Heart right ventricle (tissue), 16 donors: ENCODE results near the gene TMEM169. TPM values are rescaled to one million over a fixed set of nuclear protein-coding genes. Genes with fewer than 3 reads are reported as not detected.

ENCODE experiments used
- ATAC-seq, 8 donors: fragments of 200-7000 bp; cut with Tn5 transposase; one replicate each; pipeline ENCODE4 v1.9.1; 2020; ENCODE audit warnings: mild to moderate bottlenecking in 8 of 8, moderate library complexity in 8 of 8, moderate number of reproducible peaks in 1 of 8
- DNase-seq, 2 donors: peaks; one replicate each; pipeline ENCODE4 v3.0.0-alpha.2; 2020
- H3K27ac ChIP-seq, 10 donors: fragments of 200-600 bp; sonication (generic) in 2 of 10; one replicate each; pipeline versions ENCODE4 v1.5.0 to v1.8.0; 2020 to 2022; ENCODE audit warnings: mild to moderate bottlenecking in 3 of 10
- H3K27me3 ChIP-seq, 7 donors: fragments of 200-600 bp; one replicate each; pipeline ENCODE4 v1.8.0; 2021 to 2022; ENCODE audit warnings: mild to moderate bottlenecking in 2 of 7
- H3K36me3 ChIP-seq, 9 donors: fragments of 200-600 bp; sonication (generic) in 1 of 9; one replicate each; pipeline versions ENCODE4 v1.5.0 to v1.8.0; 2020 to 2022; ENCODE audit warnings: mild to moderate bottlenecking in 2 of 9
- H3K4me1 ChIP-seq, 9 donors: fragments of 200-600 bp; sonication (generic) in 1 of 9; one replicate each; pipeline versions ENCODE4 v1.5.0 to v1.8.0; 2020 to 2022; ENCODE audit warnings: mild to moderate bottlenecking in 4 of 9
- H3K4me3 ChIP-seq, 10 donors: fragments of 200-600 bp; sonication (generic) in 2 of 10; one replicate each; pipeline versions ENCODE4 v1.5.0 to v1.8.0; 2020 to 2022; ENCODE audit warnings: mild to moderate bottlenecking in 7 of 10, moderate library complexity in 2 of 10
- H3K9me3 ChIP-seq, 11 donors: fragments of 200-600 bp in 10 of 11; sonication (generic) in 2 of 11; one replicate each; pipeline versions ENCODE4 v1.5.0 to v1.8.0; 2013 to 2022; ENCODE audit warnings: mild to moderate bottlenecking in 2 of 11, control low read depth in 1 of 11, moderate library complexity in 1 of 11
- WGBS, 2 donors: extraction: QIAGEN DNeasy Blood & Tissue Kit; methylation state at CpG; one replicate each; pipeline ENCODE4 v1.1.7; 2013; ENCODE audit warnings: inconsistent platforms in 1 of 2; 5-methylcytosine and 5-hydroxymethylcytosine counted together
- intact Hi-C, 10 donors: fragments of 100-400 bp; cut with DNase I; formaldehyde crosslinking; loops; one replicate each; pipeline versions ENCODE4 v1.11.1 to v1.14.2; 2022
- polyA plus RNA-seq, 2 donors: library from polyadenylated mRNA; stranded (reverse); fragments of 200-250 nt; gene quantifications; one replicate each; pipeline ENCODE4 v1.2.3, GENCODE V29; 2013
- total RNA-seq, 10 donors: library from RNA; stranded (reverse); fragmentation: NEBNext Ultra II Directional in 3 of 10; extraction: Animal tissue kit (Norgen Biotek cat#: 25700) in 3 of 10; gene quantifications; one replicate each; pipeline versions ENCODE4 v1.2.1 to v1.2.4, GENCODE V29; 2021 to 2023
- TF ChIP-seq, protein P1 (sequence below), 9 donors: fragments of 200-600 bp; sonication (generic) in 2 of 9; IDR thresholded peaks; one replicate each; pipeline versions ENCODE4 v1.5.0 to v1.8.0; 2021 to 2022; ENCODE audit warnings: antibody characterized with exemption in 9 of 9, mild to moderate bottlenecking in 5 of 9, moderate library complexity in 1 of 9
- donor health status: Arrhythmogenic right ventricular cardiomyopathy.
- donor health status: ischemic (EF 13 %, LVEDD 7.1; RV severe dilation, severe dysfunction).
- donor health status: healthy with polysubstance abuse.
- donor health status: DM: no; HTN: yes; CAD: no.
- donor health status: DM: no; HTN: no; CAD: no.
- donor health status: ischemic (EF 25% LVEDD 6.9; RV normal size, moderate dysfunction).
- donor health status: ischemic (EF 25% LVEDD 5.7; RV mildly dilated, moderate dysfunction).
- donor health status: healthy.
- donor health status: DM: yes; HTN: yes; CAD: no.
- donor health status: Ischemic cardiomyopathy.
- donor health status: ischemic (EF 35%, LVEDD 5.7; RV mildly dilated, moderate dysfunction).
- donor health status: nonischemic (EF 11% LVEDD 7.7; RV severe dilation, severe dysfunction).
- donor health status: DM: yes; HTN: yes; CAD: no.
- donor health status: PGD.
- donor health status: ischemic (EF 29% LVEDD 5.4; RV normal size, mild dysfunction).
- donor health status: nonischemic (EF 23%, LVEDD 6.1; RV moderate dilation, normal function).

The TMEM169 gene
- total and polyA plus RNA-seq, 12 donors, result 0.10 to 0.97 (median 0.22) TPM; not detected in 2

DNA sequence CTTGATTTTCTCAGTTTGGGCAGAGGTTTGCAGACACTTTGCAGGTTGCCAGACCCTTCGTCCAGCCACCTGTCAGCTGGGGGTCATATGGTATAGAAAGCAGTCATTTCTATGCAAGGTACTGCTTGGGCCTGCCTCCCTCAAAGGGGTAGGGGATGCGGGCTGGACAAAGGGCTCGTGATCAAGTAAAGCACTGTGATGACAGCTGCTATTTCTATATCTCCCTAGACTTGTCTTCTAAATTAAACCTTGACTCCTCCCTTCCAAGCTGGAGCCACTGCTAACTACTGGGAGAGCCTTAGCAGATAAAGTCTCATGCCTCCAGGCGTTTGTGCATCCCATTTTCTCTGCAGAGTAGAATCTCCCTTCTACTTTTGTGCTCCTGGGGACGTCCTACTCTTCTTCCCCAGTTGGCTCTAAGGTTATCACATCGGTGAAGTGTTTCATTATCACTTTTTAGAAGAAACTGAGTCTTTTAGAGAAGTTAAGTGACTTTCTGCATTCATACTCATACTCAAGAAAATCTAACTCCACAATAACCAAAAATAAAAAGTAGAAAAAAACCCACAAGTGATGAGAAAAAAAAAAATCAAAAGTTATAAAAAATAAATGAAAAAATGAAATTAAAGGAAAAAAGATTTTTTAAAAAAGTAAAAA, 26.7 kb downstream of the TMEM169 start:
- DNase-seq (no peak), ATAC-seq (peak in 1 of 8 donors; percentile 11)
- intact Hi-C loops, result no loop called here
- 33 to 42% methylated on average over 6 of the region's 6 CpGs for WGBS, 2 donors
- Histone ChIP-seq H3K27ac (peak overlapping the region in 9 of 10 donors; percentile 46 to 98 (median 89)), H3K4me3 (peak overlapping the region in 8 of 10 donors; percentile 66 to 95 (median 84)), H3K36me3 (peaks cover 0 to 32% (median 23%) of the 10 kb centered on the region in 9 donors), H3K9me3 (no peaks in the 10 kb centered on the region), H3K27me3 (peaks cover 0 to 3% (median 0%) of the 10 kb centered on the region in 7 donors), H3K4me1 (peaks cover 3 to 42% (median 30%) of the 10 kb centered on the region in 9 donors)
- TF ChIP-seq, protein P1, sequence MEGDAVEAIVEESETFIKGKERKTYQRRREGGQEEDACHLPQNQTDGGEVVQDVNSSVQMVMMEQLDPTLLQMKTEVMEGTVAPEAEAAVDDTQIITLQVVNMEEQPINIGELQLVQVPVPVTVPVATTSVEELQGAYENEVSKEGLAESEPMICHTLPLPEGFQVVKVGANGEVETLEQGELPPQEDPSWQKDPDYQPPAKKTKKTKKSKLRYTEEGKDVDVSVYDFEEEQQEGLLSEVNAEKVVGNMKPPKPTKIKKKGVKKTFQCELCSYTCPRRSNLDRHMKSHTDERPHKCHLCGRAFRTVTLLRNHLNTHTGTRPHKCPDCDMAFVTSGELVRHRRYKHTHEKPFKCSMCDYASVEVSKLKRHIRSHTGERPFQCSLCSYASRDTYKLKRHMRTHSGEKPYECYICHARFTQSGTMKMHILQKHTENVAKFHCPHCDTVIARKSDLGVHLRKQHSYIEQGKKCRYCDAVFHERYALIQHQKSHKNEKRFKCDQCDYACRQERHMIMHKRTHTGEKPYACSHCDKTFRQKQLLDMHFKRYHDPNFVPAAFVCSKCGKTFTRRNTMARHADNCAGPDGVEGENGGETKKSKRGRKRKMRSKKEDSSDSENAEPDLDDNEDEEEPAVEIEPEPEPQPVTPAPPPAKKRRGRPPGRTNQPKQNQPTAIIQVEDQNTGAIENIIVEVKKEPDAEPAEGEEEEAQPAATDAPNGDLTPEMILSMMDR (IDR thresholded peaks at IDR 0.05), result no peak

DNA sequence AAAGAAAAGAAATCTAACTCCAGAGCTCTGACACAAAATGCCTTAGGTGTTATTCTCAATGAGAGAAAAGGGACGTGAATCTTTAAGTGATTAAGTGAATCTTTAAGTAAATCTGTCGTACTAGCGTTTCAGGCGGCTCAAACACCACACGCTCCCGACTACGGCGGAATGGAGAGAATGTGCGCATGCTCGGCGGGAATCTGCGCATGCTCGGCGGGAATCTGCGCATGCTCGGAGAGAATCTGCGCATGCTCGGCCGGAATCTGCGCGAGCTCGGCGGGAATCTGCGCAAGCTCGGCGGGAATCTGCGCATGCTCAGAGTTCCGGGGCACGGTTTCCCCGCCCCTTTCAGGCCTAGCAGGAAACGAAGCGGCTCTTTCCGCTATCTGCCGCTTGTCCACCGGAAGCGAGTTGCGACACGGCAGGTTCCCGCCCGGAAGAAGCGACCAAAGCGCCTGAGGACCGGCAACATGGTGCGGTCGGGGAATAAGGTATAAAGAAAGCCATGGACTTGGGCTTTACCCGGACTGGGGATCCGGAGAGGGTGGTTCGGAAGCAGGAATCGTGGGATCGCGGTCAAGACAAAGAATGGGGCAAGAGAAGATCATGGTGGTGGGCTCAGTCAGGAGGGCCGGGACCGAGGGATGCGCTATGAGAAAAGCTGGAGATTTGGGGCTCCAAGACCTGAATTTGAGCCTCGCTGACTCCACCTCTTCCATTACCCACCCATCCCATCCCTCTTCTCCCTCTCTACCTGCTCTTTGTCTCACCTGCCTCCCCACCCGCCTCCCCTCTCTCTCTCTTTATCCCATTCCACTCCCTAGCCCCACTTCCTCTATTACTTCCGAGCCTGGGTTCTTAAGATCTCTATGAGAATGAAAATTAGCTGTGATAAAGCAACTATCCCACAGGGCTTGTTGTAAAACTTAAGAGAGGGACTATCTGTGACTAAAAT, 27.5 kb downstream of the TMEM169 start, which contains the start of gene XRCC5:
Gene XRCC5, plus strand, starts transcription at position 382 of the 955 bp plus-strand sequence. Its CDS starts 89 bp downstream, at position 471.
- TF ChIP-seq, protein P1 (IDR thresholded peaks at IDR 0.05), result peak in 1 of 9 donors; percentile 14
- intact Hi-C loops, result no loop called here
- peaks cover 3 to 50% (median 35%) of the 10 kb centered on the region in 9 donors for H3K4me1 ChIP-seq
- peak within 1 kb of the TSS; percentile 66 to 95 (median 84) for H3K4me3 ChIP-seq
- WGBS, 2 donors, result 0 to 1% methylated on average over 57 of the region's 57 CpGs
- H3K27me3 ChIP-seq, result peaks cover 0 to 3% (median 0%) of the 10 kb centered on the region in 7 donors
- ATAC-seq, result peak; percentile 95 to 99 (median 96)
- peaks cover 0 to 40% (median 26%) of the 10 kb centered on the region in 9 donors for H3K36me3 ChIP-seq
- H3K27ac ChIP-seq, result peak within 1 kb of the TSS; percentile 52 to 98 (median 89)
- H3K9me3 ChIP-seq, result no peaks in the 10 kb centered on the region
- peak; percentile 96 to 98 for DNase-seq

DNA sequence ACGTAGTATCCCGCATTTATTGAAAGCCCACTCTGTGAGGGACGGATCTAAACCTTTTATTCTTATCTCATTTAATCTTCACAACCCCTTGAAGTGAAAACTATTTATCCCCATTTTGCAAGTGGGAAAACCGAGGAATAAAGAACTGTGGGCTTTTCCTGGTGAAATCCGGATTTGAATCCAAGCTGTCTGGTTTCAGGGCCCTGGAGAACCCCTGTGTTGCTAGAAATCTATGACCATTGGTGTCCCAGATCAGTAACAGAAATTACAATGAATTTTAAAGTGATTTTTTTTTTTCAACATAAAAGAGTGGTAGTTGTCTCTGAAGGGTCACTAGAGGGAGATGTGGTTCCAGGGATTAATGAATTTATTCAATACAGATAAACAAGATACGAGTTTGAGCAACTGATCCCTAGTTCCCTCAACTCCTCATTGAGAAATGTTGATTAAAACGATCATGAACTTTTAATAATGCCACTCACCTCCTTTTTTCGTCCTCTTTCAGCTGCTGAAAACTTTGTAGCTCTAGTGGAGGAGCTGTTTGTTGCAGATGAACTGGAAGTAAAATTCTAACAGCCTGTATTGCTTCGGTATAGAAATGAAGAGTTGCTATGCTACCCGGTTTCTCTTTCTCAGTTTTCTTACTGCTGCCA, 28.4 kb downstream of the TMEM169 start:
- TF ChIP-seq, protein P1 (IDR thresholded peaks at IDR 0.05), result peak in 7 of 9 donors; percentile 9 to 54 (median 42)
- H3K27ac ChIP-seq, result peak overlapping the region in 8 of 10 donors; percentile 87 to 98 (median 90)
- intact Hi-C loops, result loop anchor here in 2 of 10 donors (5.0 to 10.0 kb wide), 2 partner anchors 302 to 305 kb away; partner anchors contain the start of gene SMARCAL1 (in 2 of the 2)
- H3K36me3 ChIP-seq, result peaks cover 0 to 43% (median 26%) of the 10 kb centered on the region in 9 donors
- H3K4me1 ChIP-seq, result peaks cover 3 to 55% (median 38%) of the 10 kb centered on the region in 9 donors
- peak overlapping the region; percentile 66 to 95 (median 84) for H3K4me3 ChIP-seq
- H3K9me3 ChIP-seq, result no peaks in the 10 kb centered on the region
- DNase-seq (no peak), ATAC-seq (no peak)
- WGBS, 2 donors, result 7 to 9% methylated on average over 10 of the region's 10 CpGs
- H3K27me3 ChIP-seq, result peaks cover 0 to 3% (median 0%) of the 10 kb centered on the region in 7 donors
